Testis (tissue), 2 donors: ENCODE measurements around the gene AUP1.

Source experiments
- CTCF ChIP-seq, 3 experiments: fragments of 450-650 bp in 2 of 3; fragments of 200-600 bp in 1 of 3; sonication (generic) in 1 of 3; IDR thresholded peaks; one replicate each; pipeline ENCODE4 v1.5.1; 2016 to 2019; ENCODE audit warnings: antibody characterized with exemption in 3 of 3, mild to moderate bottlenecking in 2 of 3, moderate library complexity in 1 of 3
- POLR2A ChIP-seq: fragments of 450-650 bp; IDR thresholded peaks from one replicate; pipeline ENCODE4 v1.6.1; 2017; ENCODE audit warnings: antibody characterized with exemption, mild to moderate bottlenecking, moderate library complexity

DNA sequence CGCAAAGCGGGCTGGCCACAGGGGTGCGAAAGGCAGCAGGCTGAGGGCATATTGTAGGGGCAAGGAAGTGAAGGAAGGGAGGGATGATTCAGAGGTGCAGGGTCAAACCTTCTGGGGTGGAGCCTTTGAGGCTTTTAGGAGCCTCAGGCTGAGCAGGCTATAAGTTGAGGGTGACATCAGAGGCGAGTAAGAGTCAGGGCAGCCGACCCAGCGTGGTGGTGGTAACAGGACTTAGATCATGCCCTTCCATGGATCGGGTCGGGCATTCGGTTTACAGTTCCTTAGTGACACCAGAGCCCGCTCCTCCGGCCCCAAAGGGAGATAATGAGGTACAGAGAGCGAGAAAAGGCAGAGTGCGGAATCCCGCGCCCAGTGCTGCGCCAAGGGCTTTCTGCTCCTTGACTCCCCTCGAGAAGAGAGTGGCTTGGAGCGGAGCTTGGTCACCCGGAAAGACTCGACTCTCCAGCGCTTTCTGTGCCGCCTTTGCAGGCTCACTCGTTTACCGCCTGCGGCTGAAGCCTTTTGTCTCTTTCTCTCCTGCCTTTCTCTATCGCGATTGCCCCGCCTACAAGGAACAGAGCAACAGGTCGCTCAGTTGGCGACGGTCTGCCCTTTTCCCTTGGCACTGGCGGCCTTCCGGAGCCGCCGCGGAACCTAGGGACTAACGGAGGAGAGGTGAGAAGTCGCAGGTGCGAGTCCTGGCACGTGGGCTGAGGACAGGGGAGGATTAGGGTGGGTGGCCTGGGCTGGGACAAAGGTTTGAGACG is 30.8 kb downstream of the AUP1 start:
- TF ChIP-seq CTCF (IDR thresholded peaks at IDR 0.05) (no peak), POLR2A (no peak)
